Breast epithelium (tissue), 3 donors: ENCODE results near the gene IRF2BP2.

Experiments used
- CTCF ChIP-seq, 3 donors: fragments of 450-650 bp; IDR thresholded peaks; one replicate each; pipeline ENCODE4 v1.5.1; 2016 to 2017; ENCODE audit warnings: antibody characterized with exemption in 3 of 3, mild to moderate bottlenecking in 3 of 3, moderate library complexity in 3 of 3
- POLR2A ChIP-seq: fragments of 450-650 bp; IDR thresholded peaks from one replicate; pipeline ENCODE4 v1.6.1; 2016; ENCODE audit warnings: antibody characterized with exemption, mild to moderate bottlenecking, moderate library complexity
- POLR2AphosphoS5 ChIP-seq, 3 donors: sonication (generic); formaldehyde crosslinking; IDR thresholded peaks; one replicate each; pipeline ENCODE4 v1.6.1; 2017; ENCODE audit warnings: antibody characterized with exemption in 3 of 3

- TF ChIP-seq CTCF (IDR thresholded peaks at IDR 0.05) (no peak), POLR2A (no peak), POLR2AphosphoS5 (IDR thresholded peaks at IDR 0.05) (no peak)
Measured at GRCh38 chr1:234638832-234639799, 29.1 kb upstream of the IRF2BP2 start.
